ENCODE measurements around the gene HSFY1.
"Not testable (repeated sequence)": the region's sequence is repeated elsewhere in the genome, so short reads cannot be mapped to it uniquely, and the experiment has no call there.

HSFY1 gene

GRCh38 chrY:18546420-18546819, at the start of gene HSFY1:
HSFY1 (plus strand) TSS chrY:18546720; CDS start chrY:18546788, 68 bp downstream.
- DNase-seq = not testable (repeated sequence)

GRCh38 chrY:18504266-18504665, 42.3 kb upstream of the HSFY1 start:
- DNase-seq = not testable (repeated sequence)

- not testable (repeated sequence) for DNase-seq
Observed at GRCh38 chrY:18530995-18531655, 15.4 kb upstream of the HSFY1 start.

- not testable (repeated sequence) for DNase-seq
Observed at GRCh38 chrY:18538952-18539351, 7.6 kb upstream of the HSFY1 start.

- DNase-seq = not testable (repeated sequence)
Observed at GRCh38 chrY:18553132-18553531, 6.6 kb downstream of the HSFY1 start.

GRCh38 chrY:18565915-18566314, 19.4 kb downstream of the HSFY1 start:
- not testable (repeated sequence) for DNase-seq

Measured in hematopoietic multipotent progenitor cell treated with erythropoietin and hydrocortisone succinate and interleukin-3 and kit ligand, for 8 days (in vitro differentiated cells).